ENCODE results near the gene VPS36. TPM values are rescaled to one million over a fixed set of nuclear protein-coding genes. Genes with fewer than 3 reads are reported as not detected.
A peak's percentile ranks its signal among the peaks of the same experiment; 100 is the strongest.

Gene VPS36
- total and polyA plus RNA-seq, 10 of the 15 experiments (the other 5 are each of a cell fraction or from before 2014, with no cell fraction given) = 10.3 to 29.0 (median 23.9) TPM

GRCh38 chr13:52447354-52447753, 3.1 kb downstream of the VPS36 start (continued):
- TF ChIP-seq CEBPB (IDR thresholded peaks at IDR 0.05; ENCODE audit: borderline replicate concordance in 1 of 2, low read depth in 2 of 2, low read length in 2 of 2) (no peak), POLR2A (IDR thresholded peaks at IDR 0.05; ENCODE audit: low read depth, low read length) (no peak), NFXL1 (IDR thresholded peaks at IDR 0.05; ENCODE audit: borderline replicate concordance) (no peak), IKZF1 (conservative IDR thresholded peaks at IDR 0.05) (no peak), PRDM15 (CRISPR knock-in tag; IDR thresholded peaks at IDR 0.05) (no peak), BCL11A (IDR thresholded peaks at IDR 0.05; ENCODE audit: low read depth, low read length) (no peak), BRCA1 (IDR thresholded peaks at IDR 0.05; ENCODE audit: low read depth, low read length) (no peak), HSF1 (IDR thresholded peaks at IDR 0.05; ENCODE audit: low read depth, low read length) (no peak), MTA2 (IDR thresholded peaks at IDR 0.05; ENCODE audit: low read depth) (peak; percentile 54; the same call in 1 of the 2 replicates), EED (IDR thresholded peaks at IDR 0.05; ENCODE audit: low read depth) (no peak)

All from GM12878 (cell line).